Ectodermal cell (in vitro differentiated cells): Measurements from ENCODE around the gene NACC2.

Experiments used
- H3K27ac ChIP-seq: 2 replicates; pipeline ENCODE4 v1.7.0; 2013; ENCODE audit warnings: mild to moderate bottlenecking, low read depth, low read length; ENCODE audit not compliant: insufficient read depth, poor library complexity, severe bottlenecking
- H3K27me3 ChIP-seq: 2 replicates; pipeline ENCODE4 v1.7.0; 2013; ENCODE audit warnings: mild to moderate bottlenecking, low read length; ENCODE audit not compliant: insufficient read depth, control insufficient read depth, poor library complexity, severe bottlenecking
- H3K36me3 ChIP-seq: one replicate; pipeline ENCODE4 v1.7.0; 2013; ENCODE audit warnings: low read length; ENCODE audit not compliant: control insufficient read depth, insufficient read depth
- H3K4me1 ChIP-seq: one replicate; pipeline ENCODE4 v1.7.0; 2013; ENCODE audit warnings: low read length; ENCODE audit not compliant: control insufficient read depth, insufficient read depth
- H3K4me3 ChIP-seq: 2 replicates; pipeline ENCODE4 v1.7.0; 2013; ENCODE audit warnings: low read depth, low read length, control low read depth; ENCODE audit not compliant: insufficient read depth
- H3K9me3 ChIP-seq: 2 replicates; pipeline ENCODE4 v1.7.0; 2013; ENCODE audit warnings: mild to moderate bottlenecking, low read length, moderate library complexity; ENCODE audit not compliant: control insufficient read depth
- WGBS, 2 experiments: methylation state at CpG; one replicate each; pipeline ENCODE4 v1.1.7; 2013; ENCODE audit warnings: missing lambda C conversion rate in 2 of 2; 5-methylcytosine and 5-hydroxymethylcytosine counted together

Gene NACC2

DNA sequence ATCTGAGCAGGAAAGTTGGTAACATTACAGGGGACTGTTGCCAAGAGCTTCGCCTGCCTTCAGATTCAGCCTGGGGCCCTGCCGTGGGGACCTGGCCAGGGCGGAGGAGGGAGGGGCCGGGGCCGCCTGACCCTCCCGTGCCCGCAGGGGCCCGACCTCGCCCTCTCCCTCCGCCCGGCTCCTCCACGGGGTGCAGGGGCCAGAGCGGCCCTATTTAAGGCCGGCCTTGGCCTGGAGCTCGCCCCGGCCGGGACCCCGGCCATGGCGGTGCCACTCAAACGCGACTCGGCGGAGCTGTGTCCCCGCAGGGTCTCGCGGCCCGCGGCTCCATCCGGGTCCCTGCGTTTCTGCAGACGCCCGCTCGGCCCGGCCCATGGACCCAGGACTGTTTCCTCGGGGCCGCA lies 22.8 kb upstream of the NACC2 start:
- H3K4me1 ChIP-seq = peaks cover 12% of the 10 kb centered on the region
- peak overlapping the region; percentile 67 for H3K27ac ChIP-seq
- WGBS, 2 experiments = 1% methylated on average over 36 of the region's 36 CpGs
- peak overlapping the region; percentile 74 for H3K4me3 ChIP-seq
- H3K27me3 ChIP-seq = no peaks in the 10 kb centered on the region
- peaks cover 8% of the 10 kb centered on the region for H3K36me3 ChIP-seq
- no peaks in the 10 kb centered on the region for H3K9me3 ChIP-seq

DNA sequence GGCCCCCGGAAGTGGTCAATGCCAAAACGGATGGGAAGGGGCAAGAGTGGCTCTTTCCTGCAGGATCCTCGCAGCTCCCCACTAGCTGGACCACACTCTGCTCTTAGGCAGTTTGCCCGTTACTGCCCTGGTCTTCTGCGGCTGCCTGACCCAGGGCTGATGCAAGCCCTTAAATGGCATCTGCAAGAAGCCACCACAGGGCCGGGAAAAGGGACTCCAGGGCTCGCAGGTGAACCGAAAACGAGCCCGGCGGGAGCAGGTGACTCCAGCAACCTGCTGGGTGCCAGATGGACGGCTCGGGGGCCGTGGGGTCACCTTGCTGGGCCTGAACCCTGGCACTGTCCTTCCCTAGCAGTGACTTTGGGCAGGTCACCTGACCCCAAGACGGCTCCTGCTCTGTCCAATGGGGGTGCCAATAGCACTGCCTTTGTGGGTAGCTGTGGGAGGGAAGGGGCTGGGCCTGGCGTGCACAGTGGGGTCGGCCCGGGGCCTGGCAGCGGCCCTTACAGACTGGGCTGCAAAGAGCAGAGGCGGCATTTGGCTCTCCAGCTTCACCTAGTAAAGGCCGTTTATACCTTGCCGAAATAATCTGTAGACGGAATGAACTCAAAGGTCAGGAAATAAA lies 22.3 kb upstream of the NACC2 start:
- Histone ChIP-seq H3K9me3 (no peaks in the 10 kb centered on the region), H3K27me3 (no peaks in the 10 kb centered on the region), H3K4me1 (peaks cover 12% of the 10 kb centered on the region), H3K27ac (no peak overlapping the region), H3K4me3 (peak overlapping the region; percentile 74), H3K36me3 (peaks cover 8% of the 10 kb centered on the region)
- WGBS, 2 experiments = 70% methylated on average over 23 of the region's 23 CpGs

DNA sequence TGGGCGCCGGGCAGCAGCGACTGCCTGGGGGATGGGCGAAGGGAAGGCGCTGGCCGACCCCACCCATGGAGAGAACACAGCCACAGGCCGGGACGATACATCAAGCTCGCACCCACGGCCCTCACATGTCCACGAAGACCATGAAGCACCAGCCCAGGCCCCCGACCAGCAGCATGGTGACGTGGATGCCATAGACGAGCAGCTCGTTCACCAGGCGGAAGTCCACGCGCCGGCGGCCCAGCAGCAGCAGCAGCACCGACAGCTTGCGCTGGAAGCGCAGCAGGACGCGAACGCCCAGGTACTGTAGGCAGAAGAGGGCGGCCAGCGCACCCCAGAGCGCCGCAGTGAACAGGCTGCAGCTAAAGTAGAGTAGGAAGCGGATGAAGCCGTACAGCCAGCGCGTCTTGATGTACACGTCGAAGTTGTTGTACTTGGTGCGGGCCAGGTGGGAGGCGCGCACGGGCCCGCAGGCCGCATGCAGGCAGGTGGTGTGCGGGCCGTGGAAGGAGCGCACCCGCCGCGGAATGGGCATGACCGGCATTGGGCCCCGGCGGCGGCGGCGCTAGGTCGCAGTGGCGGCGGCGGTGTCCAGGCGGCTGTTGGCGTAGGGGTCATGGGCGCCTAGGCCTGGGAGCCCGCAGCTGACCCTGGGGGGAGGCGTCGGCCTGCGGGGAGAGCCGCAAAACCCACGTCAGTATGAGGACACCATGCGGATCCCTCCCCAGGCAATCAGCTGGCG lies 21.4 kb upstream of the NACC2 start:
- Histone ChIP-seq H3K4me1 (peaks cover 12% of the 10 kb centered on the region), H3K4me3 (no peak overlapping the region), H3K36me3 (peaks cover 8% of the 10 kb centered on the region), H3K9me3 (no peaks in the 10 kb centered on the region), H3K27me3 (no peaks in the 10 kb centered on the region), H3K27ac (no peak overlapping the region)
- WGBS, 2 experiments = 96 to 97% methylated on average over 69 of the region's 69 CpGs

DNA sequence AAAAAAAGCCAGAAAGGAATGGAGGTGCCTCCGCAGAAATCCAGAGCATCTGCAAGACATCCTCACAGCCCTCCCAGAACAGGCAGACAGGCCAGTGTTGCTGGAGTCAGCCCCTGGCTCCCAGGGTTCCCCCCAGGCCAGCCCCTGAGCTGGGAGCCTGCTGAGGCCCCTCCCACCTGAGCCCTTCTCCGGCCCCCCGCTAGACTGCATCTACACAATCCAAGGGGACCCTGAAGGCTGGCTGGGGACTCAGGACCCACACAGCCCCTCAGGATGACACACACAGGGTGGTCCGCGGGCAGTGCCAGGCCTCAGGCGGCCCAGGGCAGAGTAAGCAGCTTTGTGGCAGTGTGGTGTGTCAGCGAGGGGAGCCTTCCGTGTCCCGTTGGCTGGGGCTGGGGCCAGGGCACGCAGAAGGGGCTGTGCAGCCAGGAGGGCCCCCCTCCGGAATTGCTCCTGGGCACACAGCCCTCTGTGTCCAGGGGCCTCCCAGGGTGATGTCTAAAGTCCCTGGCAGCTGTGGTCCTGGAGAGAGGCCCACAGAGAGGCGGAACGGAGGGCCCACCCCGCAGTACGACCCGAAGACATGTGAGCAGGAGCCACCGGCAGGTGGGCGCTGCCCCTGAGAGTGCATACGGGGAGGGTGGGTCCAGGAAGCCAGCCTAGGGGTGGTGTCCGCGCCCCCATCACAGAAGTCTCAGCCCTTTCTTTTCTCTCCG lies 20.7 kb upstream of the NACC2 start:
- peaks cover 8% of the 10 kb centered on the region for H3K36me3 ChIP-seq
- peaks cover 16% of the 10 kb centered on the region for H3K4me1 ChIP-seq
- H3K27ac ChIP-seq = no peak overlapping the region
- no peak overlapping the region for H3K4me3 ChIP-seq
- H3K27me3 ChIP-seq = no peaks in the 10 kb centered on the region
- no peaks in the 10 kb centered on the region for H3K9me3 ChIP-seq
- 95 to 96% methylated on average over 22 of the region's 22 CpGs for WGBS, 2 experiments

DNA sequence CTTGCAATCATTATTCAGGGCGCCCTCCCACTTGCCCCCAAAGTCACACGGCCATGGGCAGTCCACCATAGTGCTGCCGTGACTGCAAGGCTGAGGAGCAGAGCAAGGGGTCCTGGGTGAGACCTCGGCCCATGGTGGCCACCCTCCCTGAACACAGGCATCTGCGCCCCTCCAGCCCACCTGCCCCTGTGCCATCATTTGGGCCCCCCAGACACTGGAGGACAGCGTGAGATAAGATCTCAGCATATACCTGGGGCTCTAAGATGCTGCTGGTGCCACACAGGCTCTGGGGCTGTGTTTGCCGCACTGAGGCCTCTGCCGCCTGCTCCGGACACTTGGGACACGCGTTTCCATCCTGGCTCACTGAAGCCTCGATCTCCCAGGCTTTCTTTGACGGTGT lies 20.1 kb upstream of the NACC2 start:
- H3K27me3 ChIP-seq = no peaks in the 10 kb centered on the region
- 96% methylated on average over 13 of the region's 13 CpGs for WGBS, 2 experiments
- H3K9me3 ChIP-seq = no peaks in the 10 kb centered on the region
- no peak overlapping the region for H3K4me3 ChIP-seq
- H3K27ac ChIP-seq = no peak overlapping the region
- peaks cover 22% of the 10 kb centered on the region for H3K4me1 ChIP-seq
- H3K36me3 ChIP-seq = peaks cover 8% of the 10 kb centered on the region

DNA sequence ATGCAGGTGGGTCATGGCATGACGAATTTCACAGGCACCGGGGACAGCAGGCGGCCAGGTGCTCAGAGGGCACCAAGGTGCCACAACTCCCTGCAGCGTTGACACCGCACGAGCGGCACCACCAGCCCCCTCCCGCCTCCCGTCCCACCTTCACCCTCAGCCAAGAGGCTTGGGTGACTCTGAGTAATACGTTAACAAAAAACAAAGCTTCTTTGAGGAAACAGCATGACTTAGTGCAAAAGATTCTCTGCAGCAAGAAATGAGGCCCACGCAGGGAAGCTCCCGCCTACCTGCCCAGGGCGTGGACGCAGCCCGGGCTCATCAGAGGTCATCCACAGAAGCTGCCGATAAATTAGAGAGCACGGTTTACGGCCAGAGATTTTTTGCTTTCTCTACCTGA lies 19.5 kb upstream of the NACC2 start:
- WGBS, 2 experiments = 94% methylated on average over 18 of the region's 18 CpGs
- Histone ChIP-seq H3K9me3 (no peaks in the 10 kb centered on the region), H3K36me3 (peaks cover 8% of the 10 kb centered on the region)

DNA sequence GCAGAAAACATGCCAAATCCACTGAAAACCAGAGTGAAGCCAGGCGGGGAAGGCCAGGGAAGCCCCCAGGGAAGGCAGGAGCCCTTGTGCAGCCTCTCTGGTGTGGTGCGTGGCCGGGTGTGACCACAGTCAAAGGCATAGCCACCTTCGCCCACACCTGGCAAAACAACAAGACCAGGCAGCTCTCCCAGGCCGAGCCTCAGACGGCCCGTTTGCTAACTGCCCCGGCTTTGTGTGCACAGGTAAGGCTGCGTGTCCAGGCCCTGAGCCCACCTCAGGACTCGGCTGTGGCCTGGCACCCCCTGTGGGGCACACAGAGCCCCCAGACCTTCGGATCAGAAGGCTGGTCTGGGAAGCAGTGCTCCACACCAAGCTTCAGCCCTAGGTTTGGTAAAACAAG lies 17.5 kb upstream of the NACC2 start:
- H3K27me3 ChIP-seq = no peaks in the 10 kb centered on the region
- peaks cover 8% of the 10 kb centered on the region for H3K36me3 ChIP-seq
- no peak overlapping the region for H3K4me3 ChIP-seq
- H3K27ac ChIP-seq = no peak overlapping the region
- H3K9me3 ChIP-seq = no peaks in the 10 kb centered on the region
- H3K4me1 ChIP-seq = peaks cover 35% of the 10 kb centered on the region
- WGBS, 2 experiments = 92 to 93% methylated on average over 11 of the region's 11 CpGs

More for the DNA sequence above, 19.5 kb upstream of the NACC2 start:
- Histone ChIP-seq H3K27ac (no peak overlapping the region), H3K4me1 (peaks cover 27% of the 10 kb centered on the region), H3K4me3 (no peak overlapping the region), H3K27me3 (no peaks in the 10 kb centered on the region)

DNA sequence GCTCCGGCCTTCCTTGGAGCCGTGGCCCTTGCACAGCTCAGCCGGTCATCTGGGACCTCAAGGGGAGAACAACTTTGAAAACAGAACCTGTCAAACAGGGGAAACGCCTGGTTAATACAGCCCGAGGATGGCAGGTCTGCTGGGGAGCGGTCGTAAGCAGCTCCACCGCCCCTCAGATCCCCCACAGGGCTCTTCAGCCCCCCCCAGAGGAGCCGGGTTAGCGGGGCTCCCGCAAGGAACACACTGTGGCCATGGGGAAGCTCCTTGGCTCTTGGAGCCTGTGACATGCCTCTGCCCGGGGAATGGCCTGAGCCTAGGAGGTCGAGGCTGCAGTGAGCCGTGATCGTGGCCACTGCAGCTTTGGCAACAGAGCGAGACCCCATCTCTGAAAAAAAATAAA lies 16.8 kb upstream of the NACC2 start:
- no peaks in the 10 kb centered on the region for H3K27me3 ChIP-seq
- no peak overlapping the region for H3K27ac ChIP-seq
- 87 to 88% methylated on average over 16 of the region's 16 CpGs for WGBS, 2 experiments
- H3K4me1 ChIP-seq = peaks cover 30% of the 10 kb centered on the region
- H3K36me3 ChIP-seq = peaks cover 8% of the 10 kb centered on the region
- H3K4me3 ChIP-seq = no peak overlapping the region
- H3K9me3 ChIP-seq = no peaks in the 10 kb centered on the region

DNA sequence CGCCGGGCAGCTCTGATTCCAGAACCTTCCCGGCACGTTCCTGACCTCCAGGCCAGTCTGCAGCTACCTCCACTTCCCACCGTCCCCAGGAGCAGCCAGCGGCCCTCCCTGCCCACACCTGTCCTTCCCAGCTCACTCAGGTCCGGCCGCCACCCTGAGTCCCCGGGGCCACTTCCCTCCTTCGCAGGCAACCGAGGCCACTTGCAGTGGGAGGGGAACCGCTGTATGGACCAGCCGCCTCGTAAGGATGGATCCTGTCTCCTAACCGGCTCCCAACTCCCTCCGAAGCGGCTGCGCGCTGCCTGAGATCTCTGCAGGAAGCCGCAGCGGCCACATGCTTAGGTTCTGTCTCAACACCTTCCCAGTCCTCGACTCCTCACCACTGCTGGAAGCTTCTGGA lies 16.1 kb upstream of the NACC2 start:
- no peak overlapping the region for H3K4me3 ChIP-seq
- no peaks in the 10 kb centered on the region for H3K27me3 ChIP-seq
- peaks cover 3% of the 10 kb centered on the region for H3K36me3 ChIP-seq
- WGBS, 2 experiments = 91 to 92% methylated on average over 22 of the region's 22 CpGs
- H3K27ac ChIP-seq = no peak overlapping the region
- peaks cover 26% of the 10 kb centered on the region for H3K4me1 ChIP-seq
- H3K9me3 ChIP-seq = no peaks in the 10 kb centered on the region
